GM18520 (cell line): ENCODE data around the gene CCDC192.

ENCODE experiments used
- ATAC-seq: cut with Tn5 transposase; IDR thresholded peaks from one replicate; pipeline ENCODE4 v1.9.1; 2021; ENCODE audit not compliant: unreplicated experiment

CCDC192 gene

GRCh38 chr5:127872494-127872893 is 169.3 kb downstream of the CCDC192 start:
- ATAC-seq: no peak

- peak; percentile 75 for ATAC-seq
Observed at GRCh38 chr5:127875235-127876021, 172.2 kb downstream of the CCDC192 start.

- no peak for ATAC-seq
Observed at GRCh38 chr5:127876384-127876783, 173.2 kb downstream of the CCDC192 start.

GRCh38 chr5:127878174-127878750 is 175.1 kb downstream of the CCDC192 start:
- no peak for ATAC-seq

- no peak for ATAC-seq
Observed at GRCh38 chr5:127884416-127884815, 181.2 kb downstream of the CCDC192 start.

DNA sequence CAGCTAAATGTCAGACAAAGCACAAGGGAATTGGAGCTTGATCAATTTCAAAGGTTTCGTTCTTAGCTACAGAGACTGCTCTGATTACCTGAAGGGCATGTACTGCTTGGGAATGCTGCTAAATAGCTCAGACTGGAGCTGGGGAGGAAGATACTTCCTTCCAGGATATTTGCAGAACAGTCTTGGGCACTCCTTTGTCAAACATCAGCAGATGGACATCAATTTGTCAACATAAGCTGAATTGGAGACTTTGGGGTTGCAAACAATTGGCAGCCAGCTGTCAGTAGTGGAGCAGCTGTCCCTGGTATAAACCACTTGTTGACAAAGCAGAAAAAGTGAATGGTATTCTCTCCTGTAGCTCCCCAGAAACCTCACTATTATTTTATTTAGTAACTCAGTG is 182.0 kb downstream of the CCDC192 start:
- no peak for ATAC-seq

DNA sequence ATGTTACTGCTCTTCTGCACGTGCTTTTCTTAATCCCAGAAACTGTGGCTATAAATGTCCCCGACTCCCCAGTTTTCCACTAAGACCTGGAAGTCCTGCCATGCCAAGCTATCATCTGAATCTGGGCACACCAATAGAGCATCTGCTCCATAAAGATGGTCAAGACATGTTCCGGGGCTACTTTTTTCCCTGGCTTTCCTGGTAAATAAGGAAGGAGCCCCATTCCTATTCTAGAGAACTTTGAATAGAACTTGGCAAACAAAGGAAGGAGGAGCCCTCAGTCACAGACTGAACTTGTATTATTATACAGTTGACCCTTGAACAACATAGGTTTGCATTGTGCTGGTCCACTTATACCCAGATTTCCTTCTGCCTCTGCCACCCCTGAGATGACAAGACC is 182.9 kb downstream of the CCDC192 start:
- no peak for ATAC-seq

- ATAC-seq: no peak
Observed at GRCh38 chr5:127887282-127887681, 184.1 kb downstream of the CCDC192 start.

DNA sequence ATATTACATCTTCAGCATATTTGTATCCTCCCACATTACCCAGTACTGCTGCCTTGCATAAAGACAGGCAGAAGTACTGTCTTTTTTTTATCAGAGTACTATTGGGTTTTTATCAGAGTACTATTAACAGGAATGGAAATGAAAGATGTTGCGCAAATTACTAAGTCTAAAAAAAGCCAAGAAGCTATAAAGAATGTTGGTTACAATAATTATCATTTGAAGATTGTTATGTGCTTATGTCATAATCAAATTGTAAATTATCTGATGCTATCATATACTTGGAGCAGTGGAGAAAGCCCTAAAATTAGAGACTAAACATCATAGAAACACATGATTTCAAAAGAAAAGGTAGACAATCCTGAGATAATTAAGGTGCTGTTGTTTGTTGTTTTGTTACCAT is 188.8 kb downstream of the CCDC192 start:
- no peak for ATAC-seq

DNA sequence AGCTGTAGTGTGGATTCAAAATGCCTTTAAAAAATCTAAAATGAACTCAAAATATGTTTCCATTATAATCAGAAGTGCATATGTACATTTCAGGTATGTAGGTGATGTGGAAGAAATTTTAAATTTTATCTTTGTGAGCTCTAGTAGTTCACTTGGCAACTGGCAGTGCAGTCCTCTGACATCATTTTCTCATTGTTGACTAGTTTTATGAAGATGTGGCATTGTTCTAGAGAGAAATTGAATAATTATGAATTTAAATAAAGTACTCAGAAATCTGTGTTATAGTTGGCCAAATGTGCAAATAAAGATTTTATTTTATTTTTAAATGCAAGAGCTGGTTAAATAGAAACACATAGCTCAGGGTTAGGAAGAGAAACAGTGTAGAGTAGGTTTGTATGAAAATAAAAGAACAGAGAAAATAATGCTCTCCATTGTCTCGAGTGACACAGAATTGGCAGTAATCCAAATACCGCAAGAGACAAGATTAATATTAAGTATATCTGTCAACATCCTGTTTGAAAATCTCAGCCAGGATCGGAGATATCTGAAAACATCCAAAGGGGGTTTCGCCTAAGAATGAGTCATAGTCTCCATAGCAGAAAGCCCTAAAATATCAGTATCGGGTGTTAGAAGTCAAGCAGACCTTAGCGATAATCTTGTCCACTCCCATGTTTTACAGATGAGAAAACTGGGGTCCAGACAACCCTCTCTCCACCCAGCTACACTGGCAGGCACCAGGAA is 189.4 kb downstream of the CCDC192 start:
- no peak for ATAC-seq

- no peak for ATAC-seq
Observed at GRCh38 chr5:127893232-127893631, 190.0 kb downstream of the CCDC192 start.

- ATAC-seq: no peak
Observed at GRCh38 chr5:127894461-127894860, 191.3 kb downstream of the CCDC192 start.

DNA sequence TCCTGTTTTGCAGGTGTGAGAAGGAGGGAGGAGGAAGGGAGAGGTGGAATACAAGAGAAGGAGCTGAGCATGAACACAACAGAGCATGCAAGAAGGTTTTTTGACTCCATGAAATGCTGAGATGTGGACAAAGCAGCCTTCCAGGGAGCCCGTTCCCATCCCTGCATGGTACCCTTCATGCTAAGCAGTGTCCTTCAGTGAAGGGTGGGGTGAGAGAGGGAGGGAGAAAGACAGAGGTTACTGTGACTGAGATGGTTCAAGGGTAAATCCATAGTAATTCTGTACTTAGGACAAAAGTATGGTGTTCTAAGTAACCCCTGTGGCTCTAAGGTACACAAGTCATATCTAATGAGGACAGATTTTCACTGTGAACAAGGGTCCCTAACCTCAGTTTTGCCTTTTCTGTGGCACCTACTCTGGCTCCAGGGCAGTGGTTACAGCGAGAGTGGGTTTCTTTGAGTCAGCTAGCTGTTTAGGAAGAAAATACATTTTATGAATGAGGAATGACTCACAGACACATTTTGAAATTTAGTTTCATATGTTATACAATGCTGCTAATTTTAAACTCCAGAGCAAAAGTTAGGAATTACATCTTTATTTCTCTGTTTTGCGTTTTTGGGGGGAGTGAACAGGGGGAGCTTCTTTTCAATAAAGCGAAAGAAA is 195.5 kb downstream of the CCDC192 start:
- peak; percentile 46 for ATAC-seq

GRCh38 chr5:127899214-127899610 is 196.0 kb downstream of the CCDC192 start:
- ATAC-seq: no peak

- peak; percentile 62 for ATAC-seq
Observed at GRCh38 chr5:127906562-127907204, 203.5 kb downstream of the CCDC192 start.

- no peak for ATAC-seq
Observed at GRCh38 chr5:127907907-127908306, 204.7 kb downstream of the CCDC192 start.

DNA sequence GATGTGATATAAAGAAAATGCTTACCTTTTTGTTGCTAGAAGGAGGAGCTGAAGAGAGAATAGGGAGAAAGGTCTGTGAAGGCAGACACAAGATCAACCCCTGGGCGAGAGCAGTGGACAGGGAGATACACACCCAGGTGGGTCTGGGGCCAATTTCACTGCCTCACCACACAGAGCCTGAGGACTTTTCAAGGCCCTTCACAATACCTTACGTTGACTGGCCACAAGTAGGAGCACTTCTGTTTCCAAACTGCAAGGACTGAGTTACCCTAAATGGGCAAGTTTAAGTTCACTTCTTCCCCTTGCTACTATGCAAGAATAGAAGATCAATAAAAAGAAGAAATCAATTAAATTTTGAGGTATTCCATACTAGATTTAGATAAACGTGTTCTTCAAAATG is 205.9 kb downstream of the CCDC192 start:
- ATAC-seq: no peak

DNA sequence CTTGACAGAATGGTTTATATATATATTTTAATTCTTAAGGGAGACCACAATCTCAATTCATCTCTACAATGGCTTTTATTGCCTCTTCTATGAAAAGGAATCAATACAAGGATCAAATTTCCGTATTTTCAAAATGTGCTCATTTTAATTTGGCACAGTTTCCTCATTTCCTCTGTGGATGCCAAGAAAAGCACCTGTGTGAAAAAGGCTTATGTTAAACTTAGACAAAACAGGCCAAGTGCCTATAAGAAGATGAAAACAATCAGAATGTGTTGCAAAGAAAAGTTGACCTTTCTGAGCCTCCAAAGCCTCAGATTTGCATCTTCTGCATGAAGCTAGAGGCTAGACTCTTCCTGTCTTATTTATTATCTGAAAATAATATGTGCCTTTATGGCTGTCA is 206.6 kb downstream of the CCDC192 start:
- ATAC-seq: no peak

- no peak for ATAC-seq
Observed at GRCh38 chr5:127910307-127910956, 207.2 kb downstream of the CCDC192 start.

DNA sequence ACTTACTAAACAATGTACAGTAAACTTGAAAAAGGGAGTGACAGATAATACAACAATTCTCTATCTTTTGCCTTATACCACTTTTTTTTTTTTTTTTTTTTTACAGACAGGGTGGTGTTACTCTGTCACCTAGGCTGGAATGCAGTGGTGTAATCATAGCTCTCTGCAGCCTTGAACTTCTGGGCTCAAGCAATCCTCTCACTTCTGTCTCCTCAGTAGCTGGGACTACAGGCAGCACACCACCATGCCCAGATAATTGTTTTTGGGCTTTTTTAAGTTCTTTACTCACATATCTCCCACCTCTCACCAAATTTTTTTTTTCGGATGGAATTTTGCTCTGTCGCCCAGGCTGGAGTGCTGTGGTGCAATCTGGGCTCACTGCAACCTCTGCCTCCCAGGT is 208.4 kb downstream of the CCDC192 start:
- no peak for ATAC-seq

DNA sequence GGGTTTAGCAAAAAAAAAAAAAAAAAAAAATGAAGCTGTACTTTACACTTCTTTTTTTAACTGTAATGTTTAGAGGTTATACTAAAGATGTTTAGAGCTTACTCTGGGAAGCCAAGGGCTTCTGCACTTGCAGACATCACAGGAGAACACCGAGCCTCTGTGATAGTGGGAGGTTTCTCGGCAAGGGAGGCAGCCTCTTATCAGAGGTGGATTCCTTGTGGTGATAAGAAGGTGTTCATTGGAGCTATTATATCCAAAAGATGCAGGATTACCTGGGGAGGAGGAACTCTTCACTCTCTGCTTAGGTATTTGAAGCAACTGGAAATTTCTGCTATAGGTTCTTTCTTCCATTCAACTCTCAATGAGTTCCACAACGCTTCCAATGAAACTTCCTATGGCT is 209.2 kb downstream of the CCDC192 start:
- no peak for ATAC-seq
